K562 (cell line): Measurements from ENCODE around the gene CD22. TPM values are rescaled to one million over a fixed set of nuclear protein-coding genes. Genes with fewer than 3 reads are reported as not detected.

Experiments
- ADNP ChIP-seq: fragments of 200-800 bp; sonication (Bioruptor generic); IDR thresholded peaks from 2 replicates; pipeline ENCODE4 v1.6.1; 2016; ENCODE audit warnings: missing genetic modification characterization, missing compliant biosample characterization
- BCL6 ChIP-seq: fragments of 250-450 bp; sonication (Bioruptor Pico); IDR thresholded peaks from 2 replicates; pipeline ENCODE4 v1.4.0; 2020
- BCOR ChIP-seq: fragments of 450-650 bp; IDR thresholded peaks from 2 replicates; pipeline ENCODE4 v1.6.1; 2016
- CGGBP1 ChIP-seq: fragments of 250-450 bp; sonication (Bioruptor Pico); IDR thresholded peaks from 2 replicates; pipeline ENCODE4 v1.9.0; 2021; ENCODE audit warnings: mild to moderate bottlenecking
- CREB3L1 ChIP-seq: fragments of 450-650 bp; IDR thresholded peaks from 2 replicates; pipeline ENCODE4 v1.6.1; 2014; ENCODE audit warnings: low read depth, mild to moderate bottlenecking, moderate library complexity, borderline replicate concordance
- FIP1L1 ChIP-seq: fragments of 200-400 bp; formaldehyde crosslinking; IDR thresholded peaks from 2 replicates; pipeline ENCODE4 v1.6.1; 2018; ENCODE audit warnings: mild to moderate bottlenecking, low read depth, low read length; ENCODE audit not compliant: poor library complexity, severe bottlenecking
- FOSL1 ChIP-seq: fragments of 200-800 bp; sonication (Bioruptor generic); conservative IDR thresholded peaks from 2 replicates; pipeline ENCODE4 v1.6.1; 2016; ENCODE audit warnings: missing genetic modification characterization, missing compliant biosample characterization
- HDAC2 ChIP-seq: fragments of 450-650 bp; IDR thresholded peaks from 2 replicates; pipeline ENCODE4 v1.6.1; 2016; ENCODE audit warnings: mild to moderate bottlenecking
- HSF4 ChIP-seq: fragments of 250-450 bp; sonication (Bioruptor Pico); IDR thresholded peaks from 2 replicates; pipeline ENCODE4 v2.1.2; 2022; ENCODE audit warnings: mild to moderate bottlenecking, moderate library complexity, borderline replicate concordance
- IFI16 ChIP-seq: fragments of 250-450 bp; sonication (Bioruptor Pico); IDR thresholded peaks from 2 replicates; pipeline ENCODE4 v2.1.2; 2022; ENCODE audit warnings: mild to moderate bottlenecking, inconsistent platforms
- KDM1A ChIP-seq, 2 experiments: fragments of 450-650 bp; IDR thresholded peaks; 2 replicates each; pipeline ENCODE4 v1.6.1; 2016; ENCODE audit warnings: mild to moderate bottlenecking in 2 of 2
- KDM4B ChIP-seq, 2 experiments: fragments of 450-650 bp in 1 of 2; sonication (generic) in 1 of 2; IDR thresholded peaks; 2 replicates each; pipeline ENCODE4 v1.6.1; 2016 to 2017; ENCODE audit warnings: borderline replicate concordance in 2 of 2, antibody characterized with exemption in 1 of 2, low read depth in 1 of 2, mild to moderate bottlenecking in 1 of 2
- PTBP1 ChIP-seq: fragments of 200-400 bp; formaldehyde crosslinking; IDR thresholded peaks from 2 replicates; pipeline ENCODE4 v1.6.1; 2017; ENCODE audit warnings: low read depth, low read length
- PURB ChIP-seq: sonication (generic); formaldehyde crosslinking; IDR thresholded peaks from 2 replicates; pipeline ENCODE4 v1.9.0; 2021; ENCODE audit warnings: low read depth, mild to moderate bottlenecking, missing genetic modification reagents
- RAD21 ChIP-seq, 2 experiments: fragments of 250-450 bp in 1 of 2; fragments of 450-650 bp in 1 of 2; sonication (Bioruptor Pico) in 1 of 2; formaldehyde crosslinking in 1 of 2; IDR thresholded peaks in 1 of 2; conservative IDR thresholded peaks in 1 of 2; 2 replicates each; pipeline versions ENCODE4 v1.4.0 to v1.8.0; 2020 to 2022; ENCODE audit warnings: mild to moderate bottlenecking in 2 of 2, moderate library complexity in 1 of 2
- RFX1 ChIP-seq: fragments of 450-650 bp; IDR thresholded peaks from 2 replicates; pipeline ENCODE4 v1.6.1; 2016; ENCODE audit warnings: mild to moderate bottlenecking, moderate library complexity
- SMAD2 ChIP-seq: fragments of 150-350 bp; IDR thresholded peaks from 2 replicates; pipeline ENCODE4 v1.6.1; 2014; ENCODE audit warnings: low read depth, mild to moderate bottlenecking, low read length
- SMARCB1 ChIP-seq: IDR thresholded peaks from 2 replicates; pipeline ENCODE4 v1.6.1; 2011; ENCODE audit warnings: improper control_type of control experiment, low read depth; ENCODE audit not compliant: insufficient read length
- SMARCE1 ChIP-seq: fragments of 450-650 bp; IDR thresholded peaks from 2 replicates; pipeline ENCODE4 v1.7.1; 2016; ENCODE audit warnings: mild to moderate bottlenecking
- SRSF9 ChIP-seq: fragments of 200-400 bp; formaldehyde crosslinking; IDR thresholded peaks from 2 replicates; pipeline ENCODE4 v1.6.1; 2017; ENCODE audit warnings: low read depth, low read length, borderline replicate concordance
- WHSC1 ChIP-seq: IDR thresholded peaks from one replicate; pipeline ENCODE4 v1.6.1; 2012; ENCODE audit warnings: low read length, control low read depth, inconsistent platforms
- XRCC3 ChIP-seq: fragments of 450-650 bp; IDR thresholded peaks from 2 replicates; pipeline ENCODE4 v1.6.1; 2017; ENCODE audit warnings: mild to moderate bottlenecking, moderate library complexity
- ZBED1 ChIP-seq: IDR thresholded peaks from 2 replicates; pipeline ENCODE4 v1.6.1; 2014
- ZNF165 ChIP-seq: fragments of 250-450 bp; sonication (Bioruptor Pico); IDR thresholded peaks from 2 replicates; pipeline ENCODE4 v1.4.0; 2020; ENCODE audit warnings: borderline replicate concordance
- ZNF197 ChIP-seq: fragments of 200-800 bp; sonication (Bioruptor generic); IDR thresholded peaks from 2 replicates; pipeline ENCODE4 v1.6.1; 2016; ENCODE audit warnings: low read depth, missing genetic modification characterization, missing compliant biosample characterization
- ZNF780A ChIP-seq: fragments of 250-450 bp; sonication (Bioruptor Pico); IDR thresholded peaks from 2 replicates; pipeline ENCODE4 v1.5.0; 2021; ENCODE audit warnings: mild to moderate bottlenecking
- polyA plus RNA-seq, 8 experiments: library from polyadenylated mRNA; depleted of rRNA in 4 of 8; stranded (reverse) in 5 of 8; unstranded in 3 of 8; fragments of >200 nt; fragmentation: Nextera tagmentation in 2 of 8; fragmentation: Illumina TruSeq in 1 of 8; extraction: Ambion mirVana in 2 of 8; extraction: Trizol in 1 of 8; gene quantifications; 2 replicates each; pipeline versions ENCODE4 v1.2.1 to v1.2.3, GENCODE V29; 2011 to 2014; ENCODE audit warnings: inconsistent platforms in 1 of 8, missing spikeins in 1 of 8
- total RNA-seq, 7 experiments: library from RNA; depleted of rRNA in 6 of 7; stranded (reverse); fragments of >200 nt in 6 of 7; fragmentation: Illumina TruSeq in 2 of 7; extraction: Trizol in 2 of 7; gene quantifications; 2 replicates each; pipeline versions ENCODE4 v1.2.1 to v1.2.3, GENCODE V29; 2011 to 2021; ENCODE audit warnings: low replicate concordance in 1 of 7
- TF ChIP-seq, protein P1 (sequence below): fragments of 250-450 bp; sonication (Bioruptor Pico); IDR thresholded peaks from 2 replicates; pipeline ENCODE4 v1.4.0; 2020

CD22 gene
- total and polyA plus RNA-seq, 9 of the 15 experiments (the other 6 are each of a cell fraction or from before 2014, with no cell fraction given), result 0.29 to 5.0 (median 3.5) TPM

DNA sequence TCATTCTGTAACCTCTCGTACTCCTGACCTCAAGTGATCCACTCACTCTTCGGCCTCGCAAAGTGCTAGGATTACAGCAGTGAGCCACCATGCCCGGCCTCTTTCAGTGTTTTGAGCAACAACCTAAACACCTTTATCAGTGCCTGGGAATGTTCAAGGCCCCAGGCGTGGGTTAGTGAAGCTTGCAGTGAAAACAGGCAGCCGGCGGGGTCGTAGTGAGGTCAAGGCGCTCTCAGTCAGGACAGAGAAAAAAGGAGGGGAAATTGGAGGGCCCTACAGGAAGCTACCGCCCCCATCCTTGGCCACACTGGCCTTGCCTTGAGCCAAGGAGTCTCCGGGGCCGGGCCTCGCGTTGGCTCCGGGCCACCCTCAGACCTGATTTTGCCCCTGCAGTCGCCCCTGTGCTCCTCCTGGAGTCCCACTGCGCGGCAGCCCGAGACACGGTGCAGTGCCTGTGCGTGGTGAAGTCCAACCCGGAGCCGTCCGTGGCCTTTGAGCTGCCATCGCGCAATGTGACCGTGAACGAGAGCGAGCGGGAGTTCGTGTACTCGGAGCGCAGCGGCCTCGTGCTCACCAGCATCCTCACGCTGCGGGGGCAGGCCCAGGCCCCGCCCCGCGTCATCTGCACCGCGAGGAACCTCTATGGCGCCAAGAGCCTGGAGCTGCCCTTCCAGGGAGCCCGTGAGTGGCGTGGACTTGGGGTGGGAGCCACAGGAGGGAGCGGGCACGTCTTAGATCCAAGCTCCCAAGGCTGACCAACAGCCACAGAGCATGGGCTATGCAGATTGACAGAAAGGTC lies 19.3 kb upstream of the CD22 start (continued):
- TF ChIP-seq SMARCB1 (no peak), PURB (CRISPR knock-in tag) (no peak), KDM1A (IDR thresholded peaks at IDR 0.05) (no peak; a peak in 1 of 4 replicates), FOSL1 (tag) (peak; percentile 49), RFX1 (no peak), XRCC3 (no peak), BCOR (no peak), ZBED1 (no peak), HDAC2 (0 out of 2 replicates have a peak, but pooled peaks have one; percentile 39), BCL6 (CRISPR knock-in tag) (no peak), SRSF9 (no peak), CREB3L1 (peak; percentile 49; the same call in 1 of the 2 replicates), CGGBP1 (CRISPR knock-in tag) (no peak), SMARCE1 (no peak), HSF4 (CRISPR knock-in tag) (no peak), PTBP1 (no peak), ADNP (tag) (no peak), KDM4B (IDR thresholded peaks at IDR 0.05; ENCODE audit: borderline replicate concordance in 2 of 2, low read depth in 1 of 2) (no peak), WHSC1 (no peak), SMAD2 (no peak), ZNF780A (CRISPR knock-in tag) (no peak), ZNF197 (peak; percentile 61), FIP1L1 (no peak), ZNF165 (no peak), RAD21 (CRISPR knock-in tag; conservative IDR thresholded peaks at IDR 0.05 in 1 of 2, IDR thresholded peaks at IDR 0.05 in 1 of 2) (peak in 1 of 2 experiments; percentile 6; a peak in 1 of 4 replicates), IFI16 (CRISPR knock-in tag) (0 out of 2 replicates have a peak, but pooled peaks have one; percentile 46)
- TF ChIP-seq, protein P1, sequence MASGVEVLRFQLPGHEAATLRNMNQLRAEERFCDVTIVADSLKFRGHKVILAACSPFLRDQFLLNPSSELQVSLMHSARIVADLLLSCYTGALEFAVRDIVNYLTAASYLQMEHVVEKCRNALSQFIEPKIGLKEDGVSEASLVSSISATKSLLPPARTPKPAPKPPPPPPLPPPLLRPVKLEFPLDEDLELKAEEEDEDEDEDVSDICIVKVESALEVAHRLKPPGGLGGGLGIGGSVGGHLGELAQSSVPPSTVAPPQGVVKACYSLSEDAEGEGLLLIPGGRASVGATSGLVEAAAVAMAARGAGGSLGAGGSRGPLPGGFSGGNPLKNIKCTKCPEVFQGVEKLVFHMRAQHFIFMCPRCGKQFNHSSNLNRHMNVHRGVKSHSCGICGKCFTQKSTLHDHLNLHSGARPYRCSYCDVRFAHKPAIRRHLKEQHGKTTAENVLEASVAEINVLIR, result no peak
